GM12878 (cell line): ENCODE measurements around the gene SMARCD2. TPM values are rescaled to one million over a fixed set of nuclear protein-coding genes. Genes with fewer than 3 reads are reported as not detected.

ENCODE experiments used
- ASH2L ChIP-seq: fragments of 300-600, 200-600 bp; sonication (generic); IDR thresholded peaks from 2 replicates; pipeline ENCODE4 v1.6.1; 2017; ENCODE audit warnings: low read depth, mild to moderate bottlenecking, borderline replicate concordance
- BACH1 ChIP-seq: fragments of 450-650 bp; IDR thresholded peaks from 2 replicates; pipeline ENCODE4 v1.6.1; 2017; ENCODE audit warnings: mild to moderate bottlenecking, borderline replicate concordance
- CREB1 ChIP-seq: IDR thresholded peaks from 2 replicates; pipeline ENCODE4 v1.6.1; 2012; ENCODE audit warnings: low read depth, mild to moderate bottlenecking, inconsistent platforms
- EGR1 ChIP-seq, 2 experiments: IDR thresholded peaks; 1 replicate in 1 of 2; 2 replicates in 1 of 2; pipeline ENCODE4 v1.6.1; 2011 to 2012; ENCODE audit warnings: low read depth in 2 of 2, low read length in 2 of 2, borderline replicate concordance in 1 of 2, mild to moderate bottlenecking in 1 of 2, moderate library complexity in 1 of 2
- FOXM1 ChIP-seq: IDR thresholded peaks from 2 replicates; pipeline ENCODE4 v1.6.1; 2012; ENCODE audit warnings: low read depth, mild to moderate bottlenecking, inconsistent platforms, low read length, moderate library complexity
- HDAC6 ChIP-seq: fragments of 200-600 bp; sonication (generic); IDR thresholded peaks from one replicate; pipeline ENCODE4 v1.8.0; 2017; ENCODE audit warnings: antibody characterized with exemption; ENCODE audit not compliant: unreplicated experiment
- KAT2A ChIP-seq: conservative IDR thresholded peaks from 2 replicates; pipeline ENCODE4 v1.6.1; 2011; ENCODE audit warnings: low read depth, low read length; ENCODE audit not compliant: control insufficient read depth
- MTA3 ChIP-seq: IDR thresholded peaks from 2 replicates; pipeline ENCODE4 v1.6.1; 2012; ENCODE audit warnings: low read length, inconsistent platforms, borderline replicate concordance
- POLR2A ChIP-seq: IDR thresholded peaks from 2 replicates; pipeline ENCODE4 v1.6.1; 2011; ENCODE audit warnings: low read depth, mild to moderate bottlenecking, low read length
- POLR2AphosphoS5 ChIP-seq: IDR thresholded peaks from 2 replicates; pipeline ENCODE4 v1.6.1; 2011; ENCODE audit warnings: mild to moderate bottlenecking, low read length, inconsistent platforms
- RELA ChIP-seq: fragments of 450-650 bp; IDR thresholded peaks from 2 replicates; pipeline ENCODE4 v1.8.0; 2014; ENCODE audit warnings: borderline replicate concordance; ENCODE audit not compliant: partially characterized antibody
- RUNX3 ChIP-seq: IDR thresholded peaks from 2 replicates; pipeline ENCODE4 v1.6.1; 2012; ENCODE audit warnings: low read length, inconsistent platforms
- SMC3 ChIP-seq: IDR thresholded peaks from 2 replicates; pipeline ENCODE4 v1.6.1; 2011; ENCODE audit warnings: low read length, improper control_type of control experiment, borderline replicate concordance
- SRF ChIP-seq, 2 experiments: IDR thresholded peaks; 2 replicates each; pipeline ENCODE4 v1.6.1; 2011; ENCODE audit warnings: low read depth in 2 of 2, low read length in 2 of 2, mild to moderate bottlenecking in 1 of 2, moderate library complexity in 1 of 2
- WRNIP1 ChIP-seq: IDR thresholded peaks from 2 replicates; pipeline ENCODE4 v1.6.1; 2011; ENCODE audit warnings: low read depth, low read length, improper control_type of control experiment, borderline replicate concordance
- polyA plus RNA-seq, 11 experiments: library from polyadenylated mRNA; depleted of rRNA in 4 of 11; unstranded in 6 of 11; stranded (reverse) in 5 of 11; fragments of >200 nt; fragmentation: Nextera tagmentation in 4 of 11; fragmentation: Illumina TruSeq in 1 of 11; extraction: Ambion mirVana in 4 of 11; extraction: Trizol in 1 of 11; gene quantifications; 1 replicate in 1 of 11; 2 replicates in 10 of 11; pipeline versions ENCODE4 v1.2.1 to v1.2.3, GENCODE V29; 2011 to 2016; ENCODE audit warnings: inconsistent platforms in 2 of 11, missing spikeins in 2 of 11, low read depth in 1 of 11
- total RNA-seq, 4 experiments: library from RNA; depleted of rRNA in 3 of 4; stranded (reverse); fragments of >200 nt in 3 of 4; fragmentation: Illumina TruSeq in 1 of 4; extraction: Trizol in 1 of 4; gene quantifications; 2 replicates each; pipeline versions ENCODE4 v1.2.1 to v1.2.3, GENCODE V29; 2013 to 2021
- TF ChIP-seq, protein P1 (sequence below), 3 experiments: IDR thresholded peaks in 2 of 3; conservative IDR thresholded peaks in 1 of 3; 2 replicates each; pipeline ENCODE4 v1.5.1; 2011; ENCODE audit warnings: low read depth in 3 of 3, low read length in 3 of 3, mild to moderate bottlenecking in 3 of 3, control low read depth in 2 of 3, moderate library complexity in 2 of 3, inconsistent platforms in 1 of 3, mixed read lengths in 1 of 3; ENCODE audit not compliant: control insufficient read depth in 2 of 3, insufficient read depth in 1 of 3; ENCODE audit errors: extremely low read depth in 1 of 3
- TF ChIP-seq, protein P2 (sequence below): fragments of 450-650 bp; IDR thresholded peaks from 2 replicates; pipeline ENCODE4 v1.6.1; 2018; ENCODE audit warnings: mild to moderate bottlenecking, low read depth, moderate library complexity; ENCODE audit not compliant: partially characterized antibody
- TF ChIP-seq, protein P3 (sequence below): fragments of 450-650 bp; IDR thresholded peaks from 2 replicates; pipeline ENCODE4 v1.6.1; 2016; ENCODE audit warnings: mild to moderate bottlenecking
- TF ChIP-seq, protein P4 (sequence below): IDR thresholded peaks from 2 replicates; pipeline ENCODE4 v1.6.1; 2011; ENCODE audit warnings: borderline replicate concordance, low read depth, mild to moderate bottlenecking, moderate library complexity, low read length; ENCODE audit not compliant: insufficient read depth, poor library complexity, severe bottlenecking
- TF ChIP-seq, protein P5 (sequence below): IDR thresholded peaks from 2 replicates; pipeline ENCODE4 v1.6.1; 2012; ENCODE audit warnings: low read depth, low read length, improper control_type of control experiment

SMARCD2 gene
- total and polyA plus RNA-seq, 10 of the 15 experiments (the other 5 are each of a cell fraction or from before 2014, with no cell fraction given), result 2.4 to 111 (median 63.6) TPM

DNA sequence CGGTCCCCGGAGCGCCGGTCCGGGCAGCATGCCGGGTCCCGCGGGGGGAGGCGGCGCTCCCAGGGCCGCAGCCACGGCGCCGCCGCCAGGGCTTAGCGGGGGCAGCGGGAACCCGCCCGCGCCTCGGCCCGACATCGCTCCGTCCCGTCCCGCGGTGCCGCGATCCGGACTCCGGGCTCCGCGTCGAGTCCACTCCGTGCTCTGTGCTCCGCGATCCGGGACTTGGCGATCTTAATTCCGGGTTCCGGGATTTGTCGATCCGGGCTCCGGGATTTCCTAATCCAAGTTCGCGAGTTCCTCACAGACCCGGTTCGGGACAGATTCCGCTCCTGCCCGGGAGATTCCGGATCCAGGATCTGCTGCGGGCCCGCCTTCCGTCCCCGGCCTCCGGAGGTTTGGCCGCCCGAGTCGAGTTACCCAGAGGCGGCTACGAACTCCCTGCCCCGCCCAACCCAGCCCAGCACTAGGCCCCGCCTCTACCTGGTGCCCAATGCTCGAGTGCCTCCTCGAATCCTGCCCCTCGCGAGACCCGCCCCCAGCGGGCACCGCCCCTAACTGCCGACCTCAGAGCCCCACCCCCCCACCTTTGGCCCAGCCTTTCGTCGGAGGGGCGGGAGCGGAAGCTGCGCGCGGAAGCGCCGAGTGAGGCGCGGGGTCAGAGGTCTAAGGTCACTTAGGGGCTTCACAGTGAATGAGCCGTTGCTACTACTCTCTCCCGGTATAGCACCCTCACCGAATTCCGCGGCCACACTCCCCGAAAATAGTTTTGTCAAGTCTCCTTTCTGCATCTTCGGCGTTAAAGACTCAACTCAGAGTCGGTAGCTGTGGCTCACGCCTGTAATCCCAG lies at the start of gene SMARCD2 (continued):
- TF ChIP-seq, protein P1, sequence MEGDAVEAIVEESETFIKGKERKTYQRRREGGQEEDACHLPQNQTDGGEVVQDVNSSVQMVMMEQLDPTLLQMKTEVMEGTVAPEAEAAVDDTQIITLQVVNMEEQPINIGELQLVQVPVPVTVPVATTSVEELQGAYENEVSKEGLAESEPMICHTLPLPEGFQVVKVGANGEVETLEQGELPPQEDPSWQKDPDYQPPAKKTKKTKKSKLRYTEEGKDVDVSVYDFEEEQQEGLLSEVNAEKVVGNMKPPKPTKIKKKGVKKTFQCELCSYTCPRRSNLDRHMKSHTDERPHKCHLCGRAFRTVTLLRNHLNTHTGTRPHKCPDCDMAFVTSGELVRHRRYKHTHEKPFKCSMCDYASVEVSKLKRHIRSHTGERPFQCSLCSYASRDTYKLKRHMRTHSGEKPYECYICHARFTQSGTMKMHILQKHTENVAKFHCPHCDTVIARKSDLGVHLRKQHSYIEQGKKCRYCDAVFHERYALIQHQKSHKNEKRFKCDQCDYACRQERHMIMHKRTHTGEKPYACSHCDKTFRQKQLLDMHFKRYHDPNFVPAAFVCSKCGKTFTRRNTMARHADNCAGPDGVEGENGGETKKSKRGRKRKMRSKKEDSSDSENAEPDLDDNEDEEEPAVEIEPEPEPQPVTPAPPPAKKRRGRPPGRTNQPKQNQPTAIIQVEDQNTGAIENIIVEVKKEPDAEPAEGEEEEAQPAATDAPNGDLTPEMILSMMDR (IDR thresholded peaks at IDR 0.05 in 2 of 3, conservative IDR thresholded peaks at IDR 0.05 in 1 of 3; ENCODE audit: control insufficient read depth in 2 of 3, extremely low read depth in 1 of 3, insufficient read depth in 1 of 3, low read depth in 3 of 3, low read length in 3 of 3), result no peak
- TF ChIP-seq, protein P2, sequence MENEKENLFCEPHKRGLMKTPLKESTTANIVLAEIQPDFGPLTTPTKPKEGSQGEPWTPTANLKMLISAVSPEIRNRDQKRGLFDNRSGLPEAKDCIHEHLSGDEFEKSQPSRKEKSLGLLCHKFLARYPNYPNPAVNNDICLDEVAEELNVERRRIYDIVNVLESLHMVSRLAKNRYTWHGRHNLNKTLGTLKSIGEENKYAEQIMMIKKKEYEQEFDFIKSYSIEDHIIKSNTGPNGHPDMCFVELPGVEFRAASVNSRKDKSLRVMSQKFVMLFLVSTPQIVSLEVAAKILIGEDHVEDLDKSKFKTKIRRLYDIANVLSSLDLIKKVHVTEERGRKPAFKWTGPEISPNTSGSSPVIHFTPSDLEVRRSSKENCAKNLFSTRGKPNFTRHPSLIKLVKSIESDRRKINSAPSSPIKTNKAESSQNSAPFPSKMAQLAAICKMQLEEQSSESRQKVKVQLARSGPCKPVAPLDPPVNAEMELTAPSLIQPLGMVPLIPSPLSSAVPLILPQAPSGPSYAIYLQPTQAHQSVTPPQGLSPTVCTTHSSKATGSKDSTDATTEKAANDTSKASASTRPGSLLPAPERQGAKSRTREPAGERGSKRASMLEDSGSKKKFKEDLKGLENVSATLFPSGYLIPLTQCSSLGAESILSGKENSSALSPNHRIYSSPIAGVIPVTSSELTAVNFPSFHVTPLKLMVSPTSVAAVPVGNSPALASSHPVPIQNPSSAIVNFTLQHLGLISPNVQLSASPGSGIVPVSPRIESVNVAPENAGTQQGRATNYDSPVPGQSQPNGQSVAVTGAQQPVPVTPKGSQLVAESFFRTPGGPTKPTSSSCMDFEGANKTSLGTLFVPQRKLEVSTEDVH, result peak; percentile 27
- TF ChIP-seq, protein P3, sequence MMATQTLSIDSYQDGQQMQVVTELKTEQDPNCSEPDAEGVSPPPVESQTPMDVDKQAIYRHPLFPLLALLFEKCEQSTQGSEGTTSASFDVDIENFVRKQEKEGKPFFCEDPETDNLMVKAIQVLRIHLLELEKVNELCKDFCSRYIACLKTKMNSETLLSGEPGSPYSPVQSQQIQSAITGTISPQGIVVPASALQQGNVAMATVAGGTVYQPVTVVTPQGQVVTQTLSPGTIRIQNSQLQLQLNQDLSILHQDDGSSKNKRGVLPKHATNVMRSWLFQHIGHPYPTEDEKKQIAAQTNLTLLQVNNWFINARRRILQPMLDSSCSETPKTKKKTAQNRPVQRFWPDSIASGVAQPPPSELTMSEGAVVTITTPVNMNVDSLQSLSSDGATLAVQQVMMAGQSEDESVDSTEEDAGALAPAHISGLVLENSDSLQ, result peak; percentile 68
- TF ChIP-seq POLR2AphosphoS5, result peak; percentile 85
- peak; percentile 77 for TF ChIP-seq RELA
- TF ChIP-seq SMC3, result 0 out of 2 replicates have a peak, but pooled peaks have one; percentile 9
- peak; percentile 92 for TF ChIP-seq POLR2A
- TF ChIP-seq EGR1 (IDR thresholded peaks at IDR 0.05; ENCODE audit: borderline replicate concordance in 1 of 2, low read depth in 2 of 2, low read length in 2 of 2), result peak in 1 of 2 experiments; percentile 76; a peak in 2 of 3 replicates
- TF ChIP-seq ASH2L, result 0 out of 2 replicates have a peak, but pooled peaks have one; percentile 22
- peak; percentile 88 for TF ChIP-seq RUNX3
- TF ChIP-seq FOXM1, result 0 out of 2 replicates have a peak, but pooled peaks have one; percentile 20
- TF ChIP-seq BACH1, result peak; percentile 88
- TF ChIP-seq WRNIP1, result 0 out of 2 replicates have a peak, but pooled peaks have one; percentile 44
- TF ChIP-seq, protein P4, sequence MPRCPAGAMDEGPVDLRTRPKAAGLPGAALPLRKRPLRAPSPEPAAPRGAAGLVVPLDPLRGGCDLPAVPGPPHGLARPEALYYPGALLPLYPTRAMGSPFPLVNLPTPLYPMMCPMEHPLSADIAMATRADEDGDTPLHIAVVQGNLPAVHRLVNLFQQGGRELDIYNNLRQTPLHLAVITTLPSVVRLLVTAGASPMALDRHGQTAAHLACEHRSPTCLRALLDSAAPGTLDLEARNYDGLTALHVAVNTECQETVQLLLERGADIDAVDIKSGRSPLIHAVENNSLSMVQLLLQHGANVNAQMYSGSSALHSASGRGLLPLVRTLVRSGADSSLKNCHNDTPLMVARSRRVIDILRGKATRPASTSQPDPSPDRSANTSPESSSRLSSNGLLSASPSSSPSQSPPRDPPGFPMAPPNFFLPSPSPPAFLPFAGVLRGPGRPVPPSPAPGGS, result peak; percentile 51
- TF ChIP-seq SRF (IDR thresholded peaks at IDR 0.05; ENCODE audit: low read depth in 2 of 2, low read length in 2 of 2), result peak in 1 of 2 experiments; percentile 50; a peak in 1 of 4 replicates
- no peak for TF ChIP-seq HDAC6
- TF ChIP-seq CREB1, result peak; percentile 63
- TF ChIP-seq MTA3, result no peak
- TF ChIP-seq KAT2A, result no peak
- TF ChIP-seq, protein P5, sequence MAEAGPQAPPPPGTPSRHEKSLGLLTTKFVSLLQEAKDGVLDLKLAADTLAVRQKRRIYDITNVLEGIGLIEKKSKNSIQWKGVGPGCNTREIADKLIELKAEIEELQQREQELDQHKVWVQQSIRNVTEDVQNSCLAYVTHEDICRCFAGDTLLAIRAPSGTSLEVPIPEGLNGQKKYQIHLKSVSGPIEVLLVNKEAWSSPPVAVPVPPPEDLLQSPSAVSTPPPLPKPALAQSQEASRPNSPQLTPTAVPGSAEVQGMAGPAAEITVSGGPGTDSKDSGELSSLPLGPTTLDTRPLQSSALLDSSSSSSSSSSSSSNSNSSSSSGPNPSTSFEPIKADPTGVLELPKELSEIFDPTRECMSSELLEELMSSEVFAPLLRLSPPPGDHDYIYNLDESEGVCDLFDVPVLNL, result no peak
